ENCODE results near the gene ZNF138. TPM values are rescaled to one million over a fixed set of nuclear protein-coding genes. Genes with fewer than 3 reads are reported as not detected.

ZNF138 gene
- total RNA-seq, 1 experiment from 2014 or later: 9.2 TPM

GRCh38 chr7:64874562-64875250, 80.5 kb downstream of the ZNF138 start:
- intact Hi-C loops (cut with micrococcal nuclease; ENCODE audit: unreplicated experiment): no loop called here
- POLR2A ChIA-PET (ENCODE audit: low non-redundant PET): no interaction called here
- no peak for DNase-seq (ENCODE audit: low spot score)

GRCh38 chr7:64875258-64875657, 81.0 kb downstream of the ZNF138 start:
- H3K4me1 ChIP-seq (ENCODE audit: insufficient read depth, low read length, poor library complexity, severe bottlenecking): no peaks in the 10 kb centered on the region
- TF ChIP-seq EZH2 (IDR thresholded peaks at IDR 0.05; ENCODE audit: borderline replicate concordance, low read depth, low read length, poor library complexity, severe bottlenecking) (no peak), CTCF (conservative IDR thresholded peaks at IDR 0.05; ENCODE audit: low read depth, low read length) (no peak)
- no peaks in the 10 kb centered on the region for H3K36me3 ChIP-seq (ENCODE audit: insufficient read depth, low read length, poor library complexity, severe bottlenecking)
- no TSS peak for BruUV-seq (replicated peaks)
- no peak for DNase-seq (ENCODE audit: low spot score)
- POLR2A ChIA-PET (ENCODE audit: low non-redundant PET): no interaction called here
- no peaks in the 10 kb centered on the region for H3K9me3 ChIP-seq (ENCODE audit: low read depth, low read length, poor library complexity, severe bottlenecking)
- intact Hi-C loops (cut with micrococcal nuclease; ENCODE audit: unreplicated experiment): no loop called here
- H3K27ac ChIP-seq (ENCODE audit: low read depth, low read length, poor library complexity, severe bottlenecking): no peak overlapping the region
- CTCF ChIA-PET: no interaction called here
- no peak overlapping the region for H3K4me3 ChIP-seq (ENCODE audit: low read depth, low read length, poor library complexity, severe bottlenecking)
- no peaks in the 10 kb centered on the region for H3K27me3 ChIP-seq (replicated peaks; ENCODE audit: insufficient read depth, low read depth, low read length, poor library complexity)

More at GRCh38 chr7:64874562-64875250, 80.5 kb downstream of the ZNF138 start:
- TF ChIP-seq EZH2 (IDR thresholded peaks at IDR 0.05; ENCODE audit: borderline replicate concordance, low read depth, low read length, poor library complexity, severe bottlenecking) (no peak), CTCF (conservative IDR thresholded peaks at IDR 0.05; ENCODE audit: low read depth, low read length) (no peak)
- BruUV-seq (replicated peaks): no TSS peak
- no peaks in the 10 kb centered on the region for H3K4me1 ChIP-seq (ENCODE audit: insufficient read depth, low read length, poor library complexity, severe bottlenecking)
- H3K27me3 ChIP-seq (replicated peaks; ENCODE audit: insufficient read depth, low read depth, low read length, poor library complexity): no peaks in the 10 kb centered on the region
- H3K36me3 ChIP-seq (ENCODE audit: insufficient read depth, low read length, poor library complexity, severe bottlenecking): no peaks in the 10 kb centered on the region
- H3K27ac ChIP-seq (ENCODE audit: low read depth, low read length, poor library complexity, severe bottlenecking): no peak overlapping the region
- no peak overlapping the region for H3K4me3 ChIP-seq (ENCODE audit: low read depth, low read length, poor library complexity, severe bottlenecking)
- CTCF ChIA-PET: no interaction called here
- no peaks in the 10 kb centered on the region for H3K9me3 ChIP-seq (ENCODE audit: low read depth, low read length, poor library complexity, severe bottlenecking)

- H3K9me3 ChIP-seq (ENCODE audit: low read depth, low read length, poor library complexity, severe bottlenecking): no peaks in the 10 kb centered on the region
- no peak for TF ChIP-seq CTCF (conservative IDR thresholded peaks at IDR 0.05; ENCODE audit: low read depth, low read length)
- DNase-seq (ENCODE audit: low spot score): no peak
- no peak overlapping the region for H3K4me3 ChIP-seq (ENCODE audit: low read depth, low read length, poor library complexity, severe bottlenecking)
- H3K4me1 ChIP-seq (ENCODE audit: insufficient read depth, low read length, poor library complexity, severe bottlenecking): no peaks in the 10 kb centered on the region
- POLR2A ChIA-PET (ENCODE audit: low non-redundant PET): no interaction called here
- H3K27me3 ChIP-seq (replicated peaks; ENCODE audit: insufficient read depth, low read depth, low read length, poor library complexity): no peaks in the 10 kb centered on the region
- CTCF ChIA-PET: no interaction called here
- no peak overlapping the region for H3K27ac ChIP-seq (ENCODE audit: low read depth, low read length, poor library complexity, severe bottlenecking)
- no TSS peak for BruUV-seq (replicated peaks)
- no peaks in the 10 kb centered on the region for H3K36me3 ChIP-seq (ENCODE audit: insufficient read depth, low read length, poor library complexity, severe bottlenecking)
- intact Hi-C loops (cut with micrococcal nuclease; ENCODE audit: unreplicated experiment): no loop called here
Observed at GRCh38 chr7:64875658-64876406, 81.6 kb downstream of the ZNF138 start.
